Mesodermal cell (in vitro differentiated cells): ENCODE results near the gene LPAR2.

ENCODE experiments used
- H3K27ac ChIP-seq: 2 replicates; pipeline ENCODE4 v1.7.0; 2013; ENCODE audit warnings: mild to moderate bottlenecking, low read depth, low read length, moderate library complexity; ENCODE audit not compliant: severe bottlenecking
- H3K36me3 ChIP-seq: 2 replicates; pipeline ENCODE4 v1.7.1; 2013; ENCODE audit warnings: mild to moderate bottlenecking, low read length, moderate library complexity; ENCODE audit not compliant: control insufficient read depth, insufficient read depth
- H3K4me1 ChIP-seq: one replicate; pipeline ENCODE4 v1.7.1; 2013; ENCODE audit warnings: mild to moderate bottlenecking, low read length; ENCODE audit not compliant: insufficient read depth, control insufficient read depth, poor library complexity, severe bottlenecking
- H3K4me3 ChIP-seq: 2 replicates; pipeline ENCODE4 v1.7.0; 2013; ENCODE audit warnings: low read length, control low read depth, mild to moderate bottlenecking; ENCODE audit not compliant: insufficient read depth, poor library complexity, severe bottlenecking; ENCODE audit errors: extremely low read depth
- H3K9me3 ChIP-seq: 2 replicates; pipeline ENCODE4 v1.7.1; 2013; ENCODE audit warnings: mild to moderate bottlenecking, low read length, moderate library complexity; ENCODE audit not compliant: control insufficient read depth
- WGBS, 2 experiments: methylation state at CpG; one replicate each; pipeline ENCODE4 v1.1.5; 2013; ENCODE audit warnings: missing lambda C conversion rate in 2 of 2; ENCODE audit not compliant: insufficient coverage in 2 of 2; 5-methylcytosine and 5-hydroxymethylcytosine counted together

LPAR2 gene

GRCh38 chr19:19642506-19643157 is 14.6 kb upstream of the LPAR2 start:
- Histone ChIP-seq H3K27ac (peak overlapping the region; percentile 10), H3K9me3 (no peaks in the 10 kb centered on the region), H3K36me3 (peaks cover 48% of the 10 kb centered on the region), H3K4me1 (peaks cover 7% of the 10 kb centered on the region), H3K4me3 (peak overlapping the region; percentile 79)
- 0 to 20% methylated on average over 3 to 14 of the region's 16 CpGs for WGBS, 2 experiments

GRCh38 chr19:19637523-19638251 is 9.7 kb upstream of the LPAR2 start:
- Histone ChIP-seq H3K9me3 (no peaks in the 10 kb centered on the region), H3K4me3 (no peak overlapping the region), H3K27ac (no peak overlapping the region), H3K4me1 (no peaks in the 10 kb centered on the region), H3K36me3 (peaks cover 57% of the 10 kb centered on the region)
- WGBS, 2 experiments, result 95 to 96% methylated on average over 40 to 49 of the region's 53 CpGs

GRCh38 chr19:19637186-19637522 is 9.1 kb upstream of the LPAR2 start:
- Histone ChIP-seq H3K4me3 (no peak overlapping the region), H3K4me1 (no peaks in the 10 kb centered on the region), H3K36me3 (peaks cover 61% of the 10 kb centered on the region), H3K27ac (no peak overlapping the region), H3K9me3 (no peaks in the 10 kb centered on the region)
- WGBS, 2 experiments, result 91 to 96% methylated on average over 12 to 27 of the region's 27 CpGs

- WGBS, 2 experiments, result 96 to 98% methylated on average over 4 to 8 of the region's 9 CpGs
- no peak overlapping the region for H3K27ac ChIP-seq
- H3K4me3 ChIP-seq, result no peak overlapping the region
- H3K9me3 ChIP-seq, result no peaks in the 10 kb centered on the region
- H3K36me3 ChIP-seq, result peaks cover 59% of the 10 kb centered on the region
- H3K4me1 ChIP-seq, result no peaks in the 10 kb centered on the region
These were observed 8.7 kb upstream of the LPAR2 start for GRCh38 chr19:19636573-19637185.

- no peaks in the 10 kb centered on the region for H3K9me3 ChIP-seq
- H3K4me1 ChIP-seq, result no peaks in the 10 kb centered on the region
- peaks cover 57% of the 10 kb centered on the region for H3K36me3 ChIP-seq
- no peak overlapping the region for H3K27ac ChIP-seq
- no peak overlapping the region for H3K4me3 ChIP-seq
- WGBS, 2 experiments, result 96% methylated on average over 14 of the region's 14 CpGs
These were observed 7.3 kb upstream of the LPAR2 start for GRCh38 chr19:19635313-19635702.

- Histone ChIP-seq H3K4me1 (no peaks in the 10 kb centered on the region), H3K9me3 (no peaks in the 10 kb centered on the region), H3K4me3 (no peak overlapping the region), H3K36me3 (peaks cover 55% of the 10 kb centered on the region), H3K27ac (no peak overlapping the region)
- 94% methylated on average over 34 to 36 of the region's 36 CpGs for WGBS, 2 experiments
These were observed 6.7 kb upstream of the LPAR2 start for GRCh38 chr19:19634516-19635312.

- WGBS, 2 experiments, result 93 to 94% methylated on average over 19 to 20 of the region's 22 CpGs
- H3K9me3 ChIP-seq, result no peaks in the 10 kb centered on the region
- no peak overlapping the region for H3K4me3 ChIP-seq
- peaks cover 50% of the 10 kb centered on the region for H3K36me3 ChIP-seq
- no peak overlapping the region for H3K27ac ChIP-seq
- H3K4me1 ChIP-seq, result no peaks in the 10 kb centered on the region
These were observed 5.9 kb upstream of the LPAR2 start for GRCh38 chr19:19633711-19634515.

GRCh38 chr19:19632661-19633060 is 4.6 kb upstream of the LPAR2 start:
- Histone ChIP-seq H3K4me1 (no peaks in the 10 kb centered on the region), H3K4me3 (no peak overlapping the region), H3K36me3 (peaks cover 50% of the 10 kb centered on the region), H3K9me3 (no peaks in the 10 kb centered on the region), H3K27ac (no peak overlapping the region)
- WGBS, 2 experiments, result 87 to 95% methylated on average over 5 of the region's 5 CpGs

- Histone ChIP-seq H3K36me3 (peaks cover 41% of the 10 kb centered on the region), H3K4me3 (no peak overlapping the region), H3K9me3 (no peaks in the 10 kb centered on the region), H3K4me1 (peaks cover 1% of the 10 kb centered on the region), H3K27ac (no peak overlapping the region)
- 92 to 100% methylated on average over 4 to 7 of the region's 7 CpGs for WGBS, 2 experiments
These were observed 3.3 kb upstream of the LPAR2 start for GRCh38 chr19:19631346-19631745.

GRCh38 chr19:19630426-19630825 is 2.4 kb upstream of the LPAR2 start:
- Histone ChIP-seq H3K27ac (no peak overlapping the region), H3K4me3 (no peak overlapping the region), H3K36me3 (peaks cover 33% of the 10 kb centered on the region), H3K9me3 (no peaks in the 10 kb centered on the region), H3K4me1 (peaks cover 5% of the 10 kb centered on the region)
- WGBS, 2 experiments, result 100% methylated on average over 2 of the region's 2 CpGs; no CpG with 5 or more reads in 1 of the 2 experiments
